ENCODE data around the gene GKN2. TPM values are rescaled to one million over a fixed set of nuclear protein-coding genes. Genes with fewer than 3 reads are reported as not detected.

Gene GKN2
- total and polyA plus RNA-seq, 9 of the 15 experiments (the other 6 are each of a cell fraction or from before 2014, with no cell fraction given) = not detected

- TF ChIP-seq STAT6 (CRISPR knock-in tag; IDR thresholded peaks at IDR 0.05) = no peak
- TF ChIP-seq TRIM24 (IDR thresholded peaks at IDR 0.05) = no peak
- TF ChIP-seq BRF2 (IDR thresholded peaks at IDR 0.05; ENCODE audit: borderline replicate concordance, insufficient read depth, insufficient read length) = no peak
- no peak for TF ChIP-seq C11orf30 (IDR thresholded peaks at IDR 0.05; ENCODE audit: low read depth)
- no peak for TF ChIP-seq MAX (CRISPR knock-in tag; IDR thresholded peaks at IDR 0.05)
- TF ChIP-seq MBD2 (IDR thresholded peaks at IDR 0.05; ENCODE audit: borderline replicate concordance, low read depth) = no peak
- TF ChIP-seq MCM2 (IDR thresholded peaks at IDR 0.05; ENCODE audit: low read depth) = no peak
- TF ChIP-seq GTF3C2 (IDR thresholded peaks at IDR 0.05; ENCODE audit: borderline replicate concordance, extremely low read depth, insufficient read length) = no peak
Observed at GRCh38 chr2:68951899-68952298, 794 bp downstream of the GKN2 start (continued).

Measured in K562 (cell line).